Lower leg skin (tissue), 3 donors: ENCODE data around the gene EEFSEC.

Experiments used
- POLR2A ChIP-seq, 2 donors: fragments of 450-650 bp; IDR thresholded peaks; one replicate each; pipeline ENCODE4 v1.6.1; 2016 to 2017; ENCODE audit warnings: antibody characterized with exemption in 2 of 2, mild to moderate bottlenecking in 1 of 2, moderate library complexity in 1 of 2
- TF ChIP-seq, protein P1 (sequence below), 3 donors: fragments of 450-650 bp; IDR thresholded peaks; one replicate each; pipeline ENCODE4 v1.5.1; 2016; ENCODE audit warnings: antibody characterized with exemption in 3 of 3, mild to moderate bottlenecking in 3 of 3, moderate library complexity in 2 of 3

DNA sequence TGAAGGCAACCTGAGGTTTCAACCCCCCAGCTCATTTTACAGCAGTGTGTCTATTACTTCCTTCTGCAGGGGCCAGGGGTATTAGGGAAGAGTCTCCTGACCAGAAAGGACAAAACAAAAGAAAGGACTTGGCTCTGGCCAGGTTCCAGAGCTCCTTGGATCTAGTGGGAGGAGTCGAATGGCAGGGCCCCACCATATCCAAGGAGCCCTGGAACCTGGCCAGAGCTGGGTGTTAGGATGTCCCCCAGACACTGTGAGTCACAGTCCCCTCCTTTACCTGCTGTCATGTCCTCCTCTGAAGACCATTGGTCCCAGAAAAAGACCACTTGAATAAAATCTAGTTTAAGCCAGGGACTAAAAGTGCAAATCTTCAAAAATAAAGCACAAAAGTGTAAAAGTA lies 113.2 kb downstream of the EEFSEC start:
- TF ChIP-seq, protein P1, sequence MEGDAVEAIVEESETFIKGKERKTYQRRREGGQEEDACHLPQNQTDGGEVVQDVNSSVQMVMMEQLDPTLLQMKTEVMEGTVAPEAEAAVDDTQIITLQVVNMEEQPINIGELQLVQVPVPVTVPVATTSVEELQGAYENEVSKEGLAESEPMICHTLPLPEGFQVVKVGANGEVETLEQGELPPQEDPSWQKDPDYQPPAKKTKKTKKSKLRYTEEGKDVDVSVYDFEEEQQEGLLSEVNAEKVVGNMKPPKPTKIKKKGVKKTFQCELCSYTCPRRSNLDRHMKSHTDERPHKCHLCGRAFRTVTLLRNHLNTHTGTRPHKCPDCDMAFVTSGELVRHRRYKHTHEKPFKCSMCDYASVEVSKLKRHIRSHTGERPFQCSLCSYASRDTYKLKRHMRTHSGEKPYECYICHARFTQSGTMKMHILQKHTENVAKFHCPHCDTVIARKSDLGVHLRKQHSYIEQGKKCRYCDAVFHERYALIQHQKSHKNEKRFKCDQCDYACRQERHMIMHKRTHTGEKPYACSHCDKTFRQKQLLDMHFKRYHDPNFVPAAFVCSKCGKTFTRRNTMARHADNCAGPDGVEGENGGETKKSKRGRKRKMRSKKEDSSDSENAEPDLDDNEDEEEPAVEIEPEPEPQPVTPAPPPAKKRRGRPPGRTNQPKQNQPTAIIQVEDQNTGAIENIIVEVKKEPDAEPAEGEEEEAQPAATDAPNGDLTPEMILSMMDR (IDR thresholded peaks at IDR 0.05), result no peak
- TF ChIP-seq POLR2A (IDR thresholded peaks at IDR 0.05), result no peak
